H1 (cell line): ENCODE measurements around the gene PPM1D. TPM values are rescaled to one million over a fixed set of nuclear protein-coding genes. Genes with fewer than 3 reads are reported as not detected.
A peak's percentile ranks its signal among the peaks of the same experiment; 100 is the strongest.

Source experiments
- BACH1 ChIP-seq: IDR thresholded peaks from 2 replicates; pipeline ENCODE4 v1.6.1; 2012; ENCODE audit warnings: low read length, improper control_type of control experiment
- CEBPB ChIP-seq: IDR thresholded peaks from 2 replicates; pipeline ENCODE4 v1.6.1; 2012; ENCODE audit warnings: low read depth, low read length
- CHD2 ChIP-seq: IDR thresholded peaks from 2 replicates; pipeline ENCODE4 v1.6.1; 2012; ENCODE audit warnings: low read length, improper control_type of control experiment
- CREB1 ChIP-seq: IDR thresholded peaks from 2 replicates; pipeline ENCODE4 v1.6.1; 2012; ENCODE audit warnings: inconsistent platforms
- CTCF ChIP-seq, 3 experiments: IDR thresholded peaks; 1 replicate in 2 of 3; 2 replicates in 1 of 3; pipeline versions ENCODE4 v1.5.1 to v1.6.1; 2011; ENCODE audit warnings: low read length in 3 of 3, mild to moderate bottlenecking in 3 of 3, inconsistent platforms in 2 of 3, low read depth in 1 of 3, moderate library complexity in 1 of 3; ENCODE audit not compliant: insufficient read depth in 1 of 3; ENCODE audit errors: control extremely low read depth in 1 of 3
- GTF2F1 ChIP-seq: IDR thresholded peaks from 2 replicates; pipeline ENCODE4 v1.6.1; 2012; ENCODE audit warnings: low read depth, low read length, improper control_type of control experiment, borderline replicate concordance
- JUN ChIP-seq: IDR thresholded peaks from 2 replicates; pipeline ENCODE4 v1.6.1; 2011; ENCODE audit warnings: low read depth, mild to moderate bottlenecking, improper control_type of control experiment, low read length
- JUND ChIP-seq: IDR thresholded peaks from 2 replicates; pipeline ENCODE4 v1.6.1; 2011; ENCODE audit warnings: mild to moderate bottlenecking, improper control_type of control experiment, low read length
- KDM1A ChIP-seq: fragments of 200-600, 300-600 bp; sonication (generic); IDR thresholded peaks from 2 replicates; pipeline ENCODE4 v1.7.1; 2016; ENCODE audit warnings: mild to moderate bottlenecking, low read length, borderline replicate concordance
- KDM5A ChIP-seq: fragments of 200-600 bp; IDR thresholded peaks from 2 replicates; pipeline ENCODE4 v1.7.1; 2012; ENCODE audit warnings: mild to moderate bottlenecking, low read length, inconsistent platforms, mixed read lengths
- NANOG ChIP-seq: IDR thresholded peaks from 2 replicates; pipeline ENCODE4 v1.6.1; 2011; ENCODE audit warnings: low read length, low read depth, mild to moderate bottlenecking, inconsistent platforms; ENCODE audit not compliant: insufficient read depth, poor library complexity, severe bottlenecking
- RNF2 ChIP-seq: fragments of 200-900, 300-1000 bp; sonication (generic); IDR thresholded peaks from 2 replicates; pipeline ENCODE4 v1.7.1; 2016; ENCODE audit warnings: borderline replicate concordance, low read depth, mild to moderate bottlenecking, antibody characterized with exemption, low read length; ENCODE audit not compliant: poor library complexity, severe bottlenecking; ENCODE audit errors: missing control alignments
- RXRA ChIP-seq: IDR thresholded peaks from 2 replicates; pipeline ENCODE4 v1.6.1; 2011; ENCODE audit warnings: low read depth, mild to moderate bottlenecking, low read length, moderate library complexity; ENCODE audit not compliant: insufficient read depth
- SP1 ChIP-seq: IDR thresholded peaks from 2 replicates; pipeline ENCODE4 v1.6.1; 2011; ENCODE audit warnings: low read depth, low read length
- SP2 ChIP-seq: IDR thresholded peaks from 2 replicates; pipeline ENCODE4 v1.6.1; 2012; ENCODE audit warnings: mild to moderate bottlenecking, low read length, inconsistent platforms
- TAF7 ChIP-seq: optimal IDR thresholded peaks from 2 replicates; pipeline ENCODE3; 2011; ENCODE audit warnings: low read depth, mild to moderate bottlenecking, inconsistent platforms, low read length, moderate library complexity, borderline replicate concordance
- TEAD4 ChIP-seq: IDR thresholded peaks from 2 replicates; pipeline ENCODE4 v1.6.1; 2012; ENCODE audit warnings: low read depth, low read length, inconsistent platforms, mixed read lengths
- ZNF274 ChIP-seq: IDR thresholded peaks from 2 replicates; pipeline ENCODE4 v1.7.0; 2012; ENCODE audit warnings: low read length, borderline replicate concordance; ENCODE audit errors: extremely low read depth
- polyA plus RNA-seq, 7 experiments: library from polyadenylated mRNA; depleted of rRNA in 3 of 7; stranded (reverse) in 5 of 7; unstranded in 2 of 7; fragments of >200 nt in 5 of 7; fragments of 200-250 nt in 2 of 7; gene quantifications; 1 replicate in 5 of 7; 2 replicates in 1 of 7; 4 replicates in 1 of 7; pipeline versions ENCODE4 v1.2.1 to v1.2.3, GENCODE V29; 2011 to 2013; ENCODE audit warnings: missing spikeins in 2 of 7, mixed read lengths in 2 of 7
- total RNA-seq: library from RNA; stranded (reverse); fragmentation: NEBNext Ultra II Directional; extraction: Animal tissue kit (Norgen Biotek cat#: 25700); gene quantifications from 2 replicates; pipeline ENCODE4 v1.2.1, GENCODE V29; 2021
- TF ChIP-seq, protein P1 (sequence below): IDR thresholded peaks from 2 replicates; pipeline ENCODE4 v1.6.1; 2012; ENCODE audit warnings: inconsistent platforms
- TF ChIP-seq, protein P2 (sequence below): IDR thresholded peaks from 2 replicates; pipeline ENCODE4 v1.6.1; 2012; ENCODE audit warnings: inconsistent platforms

PPM1D gene
- total and polyA plus RNA-seq, 2 of the 8 experiments (the other 6 are each of a cell fraction or from before 2014, with no cell fraction given): 5.0 to 16.7 TPM

DNA sequence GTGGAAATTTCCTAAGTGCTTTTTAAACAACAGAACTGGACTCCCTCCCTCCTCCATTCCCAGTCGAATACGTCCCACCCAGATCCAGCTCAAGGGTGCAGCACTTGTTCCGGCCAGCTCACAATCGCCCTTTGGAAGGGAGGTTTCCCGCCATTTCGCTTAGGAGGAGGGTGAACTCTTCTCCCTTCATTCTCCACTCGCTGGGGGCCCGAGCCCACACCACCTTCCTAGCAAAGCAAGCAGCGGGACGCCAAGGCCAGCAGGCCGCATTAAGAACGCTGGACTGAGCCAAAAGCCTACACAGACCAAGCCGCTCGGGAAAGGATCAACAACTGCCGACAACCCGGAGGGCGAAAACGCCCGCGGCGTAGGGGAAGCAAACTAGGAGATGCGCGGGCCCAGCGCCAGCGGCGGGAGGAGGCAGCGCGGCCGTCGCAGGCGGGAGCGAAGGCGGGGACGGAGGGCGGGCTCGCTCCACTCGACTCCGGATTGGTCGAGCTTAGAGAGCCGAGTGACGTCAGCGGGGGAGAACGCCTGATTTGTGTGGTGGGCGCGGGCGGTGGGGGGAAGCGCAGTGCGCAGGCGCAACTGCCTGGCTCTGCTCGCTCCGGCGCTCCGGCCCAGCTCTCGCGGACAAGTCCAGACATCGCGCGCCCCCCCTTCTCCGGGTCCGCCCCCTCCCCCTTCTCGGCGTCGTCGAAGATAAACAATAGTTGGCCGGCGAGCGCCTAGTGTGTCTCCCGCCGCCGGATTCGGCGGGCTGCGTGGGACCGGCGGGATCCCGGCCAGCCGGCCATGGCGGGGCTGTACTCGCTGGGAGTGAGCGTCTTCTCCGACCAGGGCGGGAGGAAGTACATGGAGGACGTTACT lies at the start of gene PPM1D (continued):
- TF ChIP-seq JUND: peak; percentile 52; the same call in 1 of the 2 replicates
- TF ChIP-seq NANOG: no peak
- TF ChIP-seq CREB1: peak; percentile 89
- no peak for TF ChIP-seq KDM5A
- peak; percentile 74 for TF ChIP-seq SP1
- no peak for TF ChIP-seq TEAD4
- TF ChIP-seq BACH1: no peak
- TF ChIP-seq CHD2: peak; percentile 86
- TF ChIP-seq CTCF (IDR thresholded peaks at IDR 0.05; ENCODE audit: control extremely low read depth in 1 of 3, insufficient read depth in 1 of 3, low read depth in 1 of 3, low read length in 3 of 3): 0 out of 4 replicates have a peak, but pooled peaks of 1 of the 3 experiments have one; percentile 1
- no peak for TF ChIP-seq SP2
- no peak for TF ChIP-seq JUN
- TF ChIP-seq, protein P1, sequence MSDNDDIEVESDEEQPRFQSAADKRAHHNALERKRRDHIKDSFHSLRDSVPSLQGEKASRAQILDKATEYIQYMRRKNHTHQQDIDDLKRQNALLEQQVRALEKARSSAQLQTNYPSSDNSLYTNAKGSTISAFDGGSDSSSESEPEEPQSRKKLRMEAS: peak; percentile 77; the same call in 1 of the 2 replicates
- TF ChIP-seq, protein P2, sequence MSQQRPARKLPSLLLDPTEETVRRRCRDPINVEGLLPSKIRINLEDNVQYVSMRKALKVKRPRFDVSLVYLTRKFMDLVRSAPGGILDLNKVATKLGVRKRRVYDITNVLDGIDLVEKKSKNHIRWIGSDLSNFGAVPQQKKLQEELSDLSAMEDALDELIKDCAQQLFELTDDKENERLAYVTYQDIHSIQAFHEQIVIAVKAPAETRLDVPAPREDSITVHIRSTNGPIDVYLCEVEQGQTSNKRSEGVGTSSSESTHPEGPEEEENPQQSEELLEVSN: peak; percentile 94
- TF ChIP-seq KDM1A: 0 out of 2 replicates have a peak, but pooled peaks have one; percentile 12
- no peak for TF ChIP-seq ZNF274
- peak; percentile 21; the same call in 1 of the 2 replicates for TF ChIP-seq GTF2F1
- peak; percentile 97 for TF ChIP-seq TAF7
- TF ChIP-seq RNF2: no peak
- no peak for TF ChIP-seq CEBPB
- no peak for TF ChIP-seq RXRA
